GM18519 (cell line): Measurements from ENCODE around the gene NUMBL.

ENCODE experiments used
- ATAC-seq: cut with Tn5 transposase; IDR thresholded peaks from one replicate; pipeline ENCODE4 v1.9.1; 2021; ENCODE audit warnings: mild to moderate bottlenecking, moderate library complexity; ENCODE audit not compliant: unreplicated experiment, low FRiP score

The NUMBL gene

GRCh38 chr19:40691421-40692211 lies 1.2 kb upstream of the NUMBL start:
- ATAC-seq: no peak

- no peak for ATAC-seq
Observed at GRCh38 chr19:40690693-40691420, 406 bp upstream of the NUMBL start.

- no peak for ATAC-seq
Observed at GRCh38 chr19:40689339-40690049, 957 bp downstream of the NUMBL start.

- no peak for ATAC-seq
Observed at GRCh38 chr19:40688987-40689338, 1.5 kb downstream of the NUMBL start.

- ATAC-seq: no peak
Observed at GRCh38 chr19:40688309-40688708, 2.1 kb downstream of the NUMBL start.

GRCh38 chr19:40687525-40688016 lies 2.9 kb downstream of the NUMBL start:
- no peak for ATAC-seq

- ATAC-seq: no peak
Observed at GRCh38 chr19:40686882-40687524, 3.4 kb downstream of the NUMBL start.

- ATAC-seq: no peak
Observed at GRCh38 chr19:40685563-40685962, 4.9 kb downstream of the NUMBL start.

GRCh38 chr19:40685016-40685526 lies 5.4 kb downstream of the NUMBL start:
- no peak for ATAC-seq

GRCh38 chr19:40684280-40684679 lies 6.2 kb downstream of the NUMBL start:
- no peak for ATAC-seq

- no peak for ATAC-seq
Observed at GRCh38 chr19:40683437-40683836, 7.0 kb downstream of the NUMBL start.

GRCh38 chr19:40682431-40682964 lies 8.0 kb downstream of the NUMBL start:
- no peak for ATAC-seq

- ATAC-seq: no peak
Observed at GRCh38 chr19:40681039-40681438, 9.4 kb downstream of the NUMBL start.

- no peak for ATAC-seq
Observed at GRCh38 chr19:40677156-40677555, 13.3 kb downstream of the NUMBL start.

GRCh38 chr19:40674291-40674690 lies 16.2 kb downstream of the NUMBL start:
- no peak for ATAC-seq

- no peak for ATAC-seq
Observed at GRCh38 chr19:40673397-40673796, 17.1 kb downstream of the NUMBL start.

- no peak for ATAC-seq
Observed at GRCh38 chr19:40672573-40673299, 17.7 kb downstream of the NUMBL start.

GRCh38 chr19:40672038-40672437 lies 18.4 kb downstream of the NUMBL start:
- ATAC-seq: no peak

- no peak for ATAC-seq
Observed at GRCh38 chr19:40671404-40671803, 19.0 kb downstream of the NUMBL start.
